HG03442 (cell line): ENCODE results near the gene CNTRL.

Experiments
- ATAC-seq: cut with Tn5 transposase; IDR thresholded peaks from one replicate; pipeline ENCODE4 v1.9.1; 2021; ENCODE audit warnings: mild to moderate bottlenecking, moderate library complexity; ENCODE audit not compliant: unreplicated experiment

Gene CNTRL

DNA sequence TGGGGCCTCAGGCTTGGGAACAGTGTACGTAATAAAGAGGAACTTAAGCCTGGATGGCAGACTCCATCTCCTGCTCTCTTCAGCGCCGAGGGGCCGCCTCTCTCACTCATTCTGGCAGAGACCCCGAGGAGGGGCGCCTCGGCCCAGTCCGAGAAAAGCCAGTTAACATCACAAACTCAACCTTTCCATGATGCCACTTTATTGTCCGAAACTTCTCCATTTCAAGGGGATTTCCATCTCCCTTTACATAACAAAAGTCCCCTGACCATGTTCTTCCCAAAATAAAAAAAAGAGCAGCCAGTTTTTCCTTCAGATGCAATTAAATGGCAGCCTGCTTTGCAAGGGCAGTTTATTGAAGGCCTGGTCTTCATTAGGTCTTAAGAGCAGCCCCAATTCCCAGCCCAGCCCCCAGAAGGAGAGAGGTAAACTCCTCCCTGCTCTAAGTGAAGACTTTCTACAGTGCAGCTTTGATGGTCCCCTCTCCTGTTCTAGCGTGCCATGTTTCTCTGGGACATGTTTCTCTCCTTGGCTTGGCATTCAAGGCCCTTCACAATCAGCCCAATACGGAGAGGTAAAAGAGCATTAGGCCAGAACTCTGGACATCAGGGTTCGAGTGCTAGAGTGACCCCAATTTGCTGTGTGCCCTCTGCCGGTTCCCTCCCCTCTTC lies 146.4 kb downstream of the CNTRL start:
- ATAC-seq: no peak

DNA sequence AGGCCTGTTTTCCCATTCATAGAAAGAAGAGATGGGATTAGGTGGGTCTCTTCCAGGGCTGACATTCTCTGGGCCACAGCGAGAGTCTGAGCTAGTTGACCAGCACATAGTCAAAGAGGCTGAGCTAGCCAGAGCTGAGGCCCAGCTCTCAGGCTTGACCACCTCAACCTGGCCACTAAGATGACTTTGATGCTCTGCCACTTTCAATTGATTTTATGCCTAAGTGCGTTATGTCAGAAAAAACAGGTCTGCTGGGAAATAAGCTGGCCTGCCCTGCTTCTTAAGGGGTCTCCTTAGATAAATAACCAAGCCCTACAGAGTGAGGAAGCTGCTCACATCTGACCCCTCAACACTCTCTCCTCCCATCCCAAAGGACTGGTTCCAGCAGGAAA lies 146.9 kb downstream of the CNTRL start:
- no peak for ATAC-seq

DNA sequence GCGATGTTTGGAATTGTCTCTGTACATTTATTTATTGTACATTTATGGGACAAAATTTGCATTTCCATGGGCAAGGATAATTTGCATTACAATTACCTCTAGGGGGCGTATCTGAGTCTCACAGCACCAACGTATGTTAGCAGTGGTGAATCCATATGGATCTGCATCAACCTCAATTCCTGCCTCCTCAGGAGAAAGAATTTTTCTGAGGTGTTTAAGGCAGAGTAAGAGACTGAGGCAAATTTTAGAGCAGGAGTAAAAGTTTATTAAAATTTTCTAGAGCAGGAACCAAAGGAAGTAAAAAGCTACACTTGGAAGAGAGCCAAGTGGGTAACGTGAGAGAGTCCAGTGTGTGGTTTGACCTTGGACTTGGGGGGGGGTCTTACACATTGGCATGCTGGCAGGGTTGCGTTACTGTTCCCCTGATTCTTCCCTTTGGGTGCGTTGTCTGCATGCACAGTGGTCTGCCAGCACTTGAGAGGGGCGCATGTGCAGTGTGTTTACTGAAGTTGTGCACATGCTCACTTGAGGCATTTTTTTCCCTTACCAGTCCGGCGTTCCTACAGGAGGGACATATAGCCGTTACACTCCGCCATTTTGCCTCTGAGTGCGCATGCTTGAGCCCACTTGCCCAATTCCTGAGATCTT lies 147.9 kb downstream of the CNTRL start:
- no peak for ATAC-seq

DNA sequence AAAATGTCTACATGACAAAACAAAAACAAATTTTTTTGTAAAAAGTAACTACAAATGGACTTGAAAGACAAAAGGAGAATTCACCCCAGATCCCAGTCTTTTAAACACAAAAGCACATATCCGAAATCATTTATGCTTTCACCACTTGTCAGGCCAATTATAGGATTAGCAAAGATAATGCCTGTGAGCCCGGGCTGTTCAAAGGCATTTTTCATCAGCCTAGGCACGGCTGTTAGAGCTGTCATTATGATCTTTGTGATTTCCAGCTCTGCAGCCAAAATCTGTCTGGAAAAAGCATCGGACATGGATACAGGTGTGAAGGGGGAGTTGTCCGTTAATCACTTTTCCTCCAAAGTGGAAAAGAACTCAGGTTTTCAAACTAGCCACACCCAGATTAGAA lies 150.5 kb downstream of the CNTRL start:
- ATAC-seq: no peak

GRCh38 chr9:121226175-121226574 lies 151.4 kb downstream of the CNTRL start:
- no peak for ATAC-seq
